Fibroblast of skin of left biceps (primary cell): Measurements from ENCODE around the gene SOCS7.

Experiments used
- DNase-seq, 2 experiments: peaks; one replicate each; pipeline ENCODE4 v3.0.0-alpha.2; 2013; ENCODE audit warnings: low read depth in 2 of 2

The SOCS7 gene

DNA sequence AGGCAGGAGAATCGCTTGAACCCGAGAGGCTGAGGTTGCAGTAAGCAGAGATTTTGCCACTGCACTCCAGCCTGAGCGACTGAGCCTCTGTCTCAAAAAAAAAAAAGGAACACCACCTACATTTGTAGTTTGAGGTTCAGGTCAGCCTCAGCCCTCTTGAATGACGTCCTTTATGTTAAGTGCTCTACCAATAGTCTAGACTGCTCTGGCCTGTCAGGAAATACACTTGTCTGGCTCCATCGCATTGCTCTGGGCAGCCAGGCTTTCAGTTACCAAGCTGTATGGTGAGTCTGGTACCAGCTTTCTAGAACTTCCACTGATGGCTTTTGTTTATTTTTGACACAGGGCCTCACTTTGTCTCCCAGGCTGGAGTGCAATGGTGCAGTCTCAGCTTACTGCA lies 11.4 kb downstream of the SOCS7 start:
- no peak for DNase-seq

DNA sequence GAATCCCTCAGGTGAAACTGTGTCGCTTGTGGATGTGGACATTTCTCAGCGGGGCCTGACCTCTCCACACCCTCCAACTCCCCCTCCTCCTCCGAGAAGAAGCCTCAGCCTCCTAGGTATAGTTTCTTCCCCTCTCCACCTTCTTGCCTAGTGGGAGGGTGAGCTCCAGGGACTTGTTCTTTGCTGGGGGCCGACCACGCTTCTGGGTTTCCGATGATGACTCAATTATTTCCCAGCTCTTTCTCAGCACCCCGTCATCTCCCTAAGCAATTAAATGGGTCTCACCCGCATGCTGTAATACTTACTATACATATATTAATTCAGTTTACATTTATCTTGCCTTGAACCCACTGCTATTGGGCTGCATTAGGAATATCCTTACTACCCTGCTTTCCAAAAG lies 13.1 kb downstream of the SOCS7 start:
- DNase-seq = no peak

DNA sequence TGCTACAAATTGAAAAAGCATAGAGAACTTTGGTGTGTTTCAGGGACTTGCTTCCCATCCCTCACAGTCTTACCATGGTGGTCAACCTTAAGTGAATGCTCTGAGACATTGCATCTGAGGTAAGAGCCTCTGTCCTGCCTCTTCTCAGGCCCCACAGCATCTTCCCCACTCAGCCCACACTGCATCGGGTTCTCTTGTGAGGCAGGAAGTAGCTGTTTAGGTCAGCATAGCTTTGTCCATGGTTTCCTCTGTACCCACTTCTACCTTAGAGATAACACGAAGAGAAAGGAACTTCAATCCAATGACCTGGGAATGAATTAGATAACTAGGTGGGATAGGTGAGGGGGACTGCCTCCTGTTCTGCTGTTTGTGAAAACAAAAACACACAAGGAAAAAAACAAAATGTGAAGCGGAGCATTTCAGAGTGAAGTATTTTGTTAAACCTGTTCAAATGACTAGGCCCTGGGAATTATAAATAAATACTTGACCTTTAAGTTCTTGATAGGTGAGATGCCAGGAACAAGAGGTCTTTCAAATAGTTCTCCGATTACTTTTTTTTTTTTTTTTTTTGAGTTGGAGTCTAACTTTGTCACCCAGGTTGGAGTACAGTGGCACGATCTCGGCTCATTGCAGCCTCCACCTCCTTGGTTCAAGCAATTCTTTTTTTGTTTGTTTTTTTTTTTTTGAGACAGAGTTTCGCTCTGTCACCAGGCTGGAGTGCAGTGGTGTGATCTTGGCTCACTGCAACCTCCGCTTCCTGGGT lies 17.7 kb downstream of the SOCS7 start:
- DNase-seq = no peak

DNA sequence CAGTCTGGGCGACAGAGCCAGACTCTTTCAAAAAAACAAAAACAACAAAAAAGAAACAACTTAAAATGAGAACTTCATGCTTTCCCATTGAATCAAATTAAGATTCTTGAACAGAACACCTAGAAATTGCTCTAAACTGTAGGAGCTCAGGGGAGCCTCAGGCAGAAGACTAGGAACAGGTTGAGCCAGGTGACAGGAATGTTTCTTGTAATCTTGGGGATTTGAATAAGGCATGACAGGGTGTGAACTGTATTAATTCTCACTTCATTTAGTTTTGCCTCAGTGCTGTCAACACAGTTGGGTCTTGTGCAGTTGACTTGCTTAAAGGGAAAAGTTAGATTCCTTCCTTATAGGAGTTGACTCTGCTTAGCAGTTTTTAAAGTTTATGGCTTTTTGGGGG lies 27.8 kb downstream of the SOCS7 start:
- DNase-seq = no peak

DNA sequence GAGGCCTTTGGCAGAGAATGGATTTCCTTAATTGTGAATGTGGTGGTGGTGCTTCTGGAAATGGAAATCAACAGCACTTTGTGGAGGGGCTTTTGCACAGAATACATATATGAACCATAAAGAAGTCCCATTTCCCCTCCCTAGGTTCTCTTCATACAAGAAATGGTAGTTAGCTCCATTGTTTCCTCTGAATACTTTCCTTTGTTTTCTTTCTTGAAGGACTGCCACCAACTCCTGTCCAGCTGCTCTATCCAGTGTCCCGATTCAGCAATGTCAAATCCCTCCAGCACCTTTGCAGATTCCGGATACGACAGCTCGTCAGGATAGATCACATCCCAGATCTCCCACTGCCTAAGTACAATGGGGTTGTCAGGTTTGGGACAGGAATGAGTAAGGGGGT lies 43.4 kb downstream of the SOCS7 start:
- DNase-seq = no peak

DNA sequence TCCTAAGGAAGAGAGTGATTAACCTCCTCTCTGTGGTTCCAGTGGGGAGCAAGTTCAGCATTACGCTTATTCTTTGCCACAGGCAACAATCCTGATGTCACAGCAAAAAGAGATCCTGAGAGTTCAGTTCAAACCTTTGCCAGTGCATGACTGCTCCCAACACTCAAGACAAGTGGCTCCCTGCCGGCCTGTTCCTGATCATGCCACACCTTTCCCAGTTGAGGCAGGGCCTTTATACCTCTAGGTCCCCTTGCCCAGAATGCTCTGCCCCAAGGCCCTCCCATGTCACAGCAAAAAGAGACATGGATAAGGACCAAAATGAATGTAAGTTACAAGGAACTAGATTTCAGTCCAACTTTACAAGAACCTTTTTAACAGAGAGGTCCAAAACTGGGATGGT lies 45.6 kb downstream of the SOCS7 start:
- DNase-seq = no peak

DNA sequence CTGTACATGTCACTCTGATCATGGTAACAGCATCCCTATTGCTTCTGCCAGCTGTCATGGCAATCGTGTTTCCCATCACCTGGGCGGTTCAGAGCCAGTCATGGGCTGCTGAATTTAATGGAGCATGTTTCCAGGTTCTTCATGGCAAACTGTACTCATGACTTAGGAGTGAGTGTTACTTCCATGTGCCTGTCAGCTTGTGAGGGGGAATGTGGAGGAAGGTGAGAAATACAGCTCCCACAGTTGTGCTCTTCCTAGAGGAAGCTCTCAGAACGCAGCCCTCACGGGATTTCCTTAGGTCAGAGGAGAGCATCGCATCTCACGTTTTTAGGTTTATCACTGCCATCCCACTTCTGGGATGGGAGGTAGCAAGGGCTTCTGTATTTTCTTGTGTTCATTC lies 48.6 kb downstream of the SOCS7 start:
- no peak for DNase-seq

DNA sequence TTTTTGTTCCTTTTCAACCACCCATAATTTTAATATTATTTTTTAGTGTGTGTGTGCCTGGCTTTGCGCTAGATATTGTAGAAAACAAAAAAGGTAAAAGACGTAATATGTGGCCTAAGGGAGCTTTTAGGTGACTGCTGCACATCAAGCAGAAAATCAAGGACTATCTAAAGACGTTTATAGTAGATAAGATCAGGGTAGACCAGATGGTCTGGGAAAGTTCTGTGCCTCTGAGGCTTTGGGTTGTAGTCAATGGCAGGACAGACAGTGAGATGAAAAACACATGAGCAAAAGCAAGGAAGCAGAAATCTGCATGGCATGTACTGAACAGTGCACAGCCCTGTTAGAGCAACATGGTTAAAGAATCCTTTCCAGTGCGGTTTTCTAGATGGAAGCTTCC lies 49.8 kb downstream of the SOCS7 start:
- DNase-seq = no peak

DNA sequence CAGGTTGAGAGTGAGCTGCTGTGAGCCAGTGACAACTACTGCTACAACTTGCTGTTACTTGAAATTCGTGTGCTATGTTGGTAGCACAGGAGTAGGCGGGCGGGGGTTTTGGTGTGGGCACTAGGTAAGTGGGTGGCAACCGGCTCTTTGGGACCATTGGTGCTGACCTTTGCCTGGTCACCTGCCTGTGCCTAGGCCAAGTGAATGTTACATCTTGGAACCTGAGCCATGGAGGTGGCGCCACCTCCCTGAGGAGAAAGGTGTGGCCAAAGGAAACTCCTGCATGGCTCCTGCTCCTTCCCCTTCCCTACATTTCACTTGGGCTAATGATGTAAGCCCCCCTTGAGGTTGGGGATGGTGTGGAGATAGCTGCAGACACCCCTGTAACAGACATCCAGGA lies 51.3 kb downstream of the SOCS7 start:
- DNase-seq = no peak

DNA sequence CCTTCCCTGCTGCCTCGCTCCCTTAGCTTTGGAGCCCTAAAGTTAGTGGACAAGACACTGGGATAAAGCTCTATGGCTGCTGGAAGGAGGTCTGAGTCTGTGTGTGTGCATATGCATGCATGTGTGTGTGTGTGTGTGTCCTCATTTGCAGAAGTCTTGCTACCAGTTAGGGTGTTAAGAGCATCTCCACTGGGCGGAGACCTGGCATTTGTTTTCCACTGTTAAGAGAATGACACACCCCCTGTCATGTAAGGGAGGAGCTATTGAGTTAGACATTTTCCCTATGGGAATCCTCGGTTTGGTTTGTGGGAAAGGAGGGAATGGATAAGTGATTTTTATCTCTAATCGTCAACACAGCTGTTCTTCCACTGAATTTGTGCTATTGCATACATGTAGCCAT lies 51.8 kb downstream of the SOCS7 start:
- peak; percentile 23 to 42 for DNase-seq

DNA sequence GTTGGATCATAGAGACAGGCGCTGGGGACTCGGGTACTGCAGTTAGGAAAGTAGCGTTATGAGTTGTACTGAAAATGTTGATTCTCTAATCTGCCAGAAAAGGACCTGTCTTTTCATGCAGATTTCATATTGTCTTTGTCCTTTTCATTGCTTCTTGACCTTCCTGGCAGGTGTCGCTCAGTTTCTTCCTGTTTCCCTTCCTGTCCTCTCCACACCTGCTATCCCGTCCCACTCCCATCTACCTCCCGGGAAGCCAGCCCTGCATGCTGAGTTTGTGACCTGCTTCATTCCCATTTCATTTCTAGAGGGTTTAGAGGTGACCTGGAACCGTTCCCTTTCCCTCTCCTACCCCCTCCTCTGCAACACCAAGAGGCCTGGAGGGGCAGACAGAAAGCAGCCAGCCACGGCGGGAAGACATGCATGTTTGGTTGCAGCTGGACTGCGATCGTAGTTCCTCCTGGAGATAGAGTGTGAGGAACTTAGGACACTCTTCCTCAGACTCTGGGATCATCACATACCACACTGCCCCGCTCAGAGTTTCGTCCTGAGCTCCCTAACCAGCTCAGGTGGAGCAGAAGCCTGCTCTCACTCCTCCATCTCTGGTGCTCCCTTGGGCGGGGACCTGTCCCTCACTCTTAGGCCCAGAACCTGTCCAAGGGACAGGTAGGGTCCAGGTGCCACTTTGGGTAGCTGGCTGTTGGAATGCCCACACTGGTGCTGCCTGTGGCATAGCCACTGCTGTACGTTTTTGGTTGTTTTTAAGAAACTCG lies 52.7 kb downstream of the SOCS7 start:
- no peak for DNase-seq

DNA sequence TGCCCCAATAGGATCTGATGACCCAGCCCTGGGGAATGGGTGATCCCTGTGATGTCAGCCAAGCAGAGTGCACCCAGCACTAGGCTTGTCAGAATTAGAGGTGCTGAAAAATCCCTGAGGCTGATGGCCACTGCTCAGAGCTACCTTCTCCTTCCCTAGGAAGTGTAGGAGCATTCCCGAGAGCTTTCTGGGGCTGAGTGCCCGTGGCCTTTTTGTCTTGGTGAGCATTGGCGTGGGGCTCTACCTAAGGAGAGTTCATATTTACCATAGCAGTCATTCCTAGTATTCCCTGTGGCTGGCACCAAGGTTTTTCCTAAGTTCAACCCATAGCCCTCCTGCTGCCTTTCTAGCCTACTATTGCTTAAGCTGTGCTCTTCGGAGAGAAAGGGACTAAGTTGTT lies 54.0 kb downstream of the SOCS7 start:
- no peak for DNase-seq

DNA sequence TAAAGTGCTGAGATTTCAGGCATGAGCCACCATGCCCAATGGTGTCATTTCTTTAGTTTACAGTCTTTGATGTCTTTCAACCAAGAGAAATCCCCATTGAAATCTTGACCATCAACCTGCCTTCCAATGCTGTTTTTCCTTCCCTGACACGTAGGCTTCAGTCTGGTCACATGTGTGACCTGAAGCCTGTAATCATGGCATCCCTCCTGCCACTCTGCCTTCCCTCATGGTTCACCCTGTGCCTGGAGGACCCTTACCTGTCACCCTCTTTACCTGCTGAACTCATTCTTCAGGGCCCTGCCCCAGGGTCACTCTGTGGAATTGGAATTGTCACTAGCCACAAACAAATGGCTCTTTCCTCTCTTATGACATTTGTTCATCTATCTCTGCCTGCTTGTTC lies 58.6 kb downstream of the SOCS7 start:
- no peak for DNase-seq

DNA sequence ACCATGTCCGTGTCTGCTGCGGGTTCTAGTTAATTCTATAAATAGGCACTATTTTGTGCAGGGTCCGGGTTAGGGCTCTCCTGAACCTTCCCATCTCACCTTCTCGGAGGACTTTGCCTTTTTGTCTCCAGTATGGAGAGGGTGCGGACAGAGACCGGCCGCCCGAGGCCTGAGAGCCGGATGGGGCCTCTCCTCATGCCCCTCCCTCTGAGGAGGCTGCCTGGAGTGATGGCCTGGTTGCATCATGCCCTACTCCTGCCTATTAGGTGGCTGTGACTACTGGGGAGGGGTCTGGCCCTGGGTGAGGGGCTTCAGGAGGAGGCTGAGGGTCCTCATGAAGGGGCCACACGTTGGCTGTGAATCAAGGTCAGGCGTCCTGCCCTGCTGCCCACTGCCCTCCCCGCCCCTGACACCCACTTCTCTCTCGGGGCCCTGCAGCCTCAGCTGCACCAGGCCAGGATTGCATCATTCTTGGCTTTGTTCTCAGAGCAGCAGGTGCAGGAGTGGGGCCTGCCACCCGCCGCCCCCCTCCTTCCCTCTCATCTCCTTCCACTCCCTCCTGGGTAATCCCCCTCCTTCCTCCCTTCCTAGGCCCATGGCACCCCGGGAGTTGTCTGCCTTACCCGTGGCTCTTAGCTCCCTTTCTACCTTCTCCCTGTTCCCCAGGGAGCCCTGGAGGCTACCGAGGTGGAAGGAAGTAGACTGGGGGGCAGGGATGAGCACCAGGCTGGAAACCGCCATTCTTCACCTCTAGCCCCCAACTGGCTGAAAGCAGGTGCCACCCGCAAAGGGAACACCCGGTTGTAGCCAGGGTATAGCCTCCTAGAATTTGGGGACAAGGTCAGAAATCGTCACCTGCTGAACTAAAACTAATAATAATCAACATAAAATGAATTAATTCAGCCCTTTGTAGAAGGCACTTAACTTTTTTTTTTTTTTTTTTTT lies 63.9 kb downstream of the SOCS7 start:
- peak; percentile 44 to 49 for DNase-seq

DNA sequence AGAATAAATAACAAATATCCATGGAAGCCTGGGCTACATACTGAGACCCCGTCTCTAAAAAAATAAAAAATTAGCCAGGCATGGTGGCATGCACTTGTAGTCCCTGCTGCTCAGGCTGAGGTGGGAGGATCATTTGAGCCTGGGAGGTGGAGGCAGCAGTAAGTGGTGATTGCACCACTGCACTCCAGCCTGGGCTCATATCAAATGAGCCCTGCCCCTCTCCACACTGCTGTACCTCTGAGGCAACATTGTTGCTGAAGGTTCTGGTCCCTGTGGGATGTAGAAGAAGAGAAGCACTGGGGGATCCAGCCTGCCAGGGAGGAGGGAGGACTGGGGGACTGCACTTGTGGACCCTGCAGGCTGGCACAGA lies 65.2 kb downstream of the SOCS7 start:
- DNase-seq = no peak

DNA sequence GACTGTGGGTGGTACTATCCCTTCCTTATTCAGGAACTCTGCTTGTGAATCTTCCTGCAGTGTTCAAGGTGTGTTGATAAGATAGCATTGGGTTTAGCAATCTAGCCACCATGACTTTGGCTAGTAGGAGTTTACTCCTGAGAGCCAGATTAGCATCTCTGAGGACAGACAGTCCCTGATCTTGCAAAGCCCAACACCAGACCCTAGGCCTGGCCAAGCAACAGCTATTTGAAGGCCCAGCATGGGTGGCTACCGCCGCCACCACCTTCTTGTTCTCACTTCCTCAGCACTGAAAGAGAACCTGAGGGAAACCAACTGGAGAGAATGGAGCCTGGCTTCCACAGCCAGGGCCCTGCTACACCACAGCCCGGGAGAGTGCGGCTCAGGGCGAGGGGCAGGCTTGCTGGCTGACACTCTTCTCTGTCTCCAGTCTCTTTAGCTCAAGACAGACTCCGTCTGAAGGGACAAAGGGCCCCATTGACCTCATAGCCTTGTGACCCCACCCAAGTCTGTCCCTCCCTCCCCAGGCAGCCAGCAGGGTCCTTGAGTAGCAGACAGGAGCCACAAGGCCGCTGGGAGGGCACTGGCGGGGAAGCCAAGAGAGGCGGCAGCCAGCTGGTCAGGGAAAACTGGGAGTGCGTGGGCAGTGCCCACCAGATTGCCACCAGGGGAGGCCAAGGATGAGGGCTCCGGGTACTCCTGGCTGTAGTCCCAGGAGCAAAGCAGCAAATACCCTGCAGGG lies 65.7 kb downstream of the SOCS7 start:
- DNase-seq = no peak

DNA sequence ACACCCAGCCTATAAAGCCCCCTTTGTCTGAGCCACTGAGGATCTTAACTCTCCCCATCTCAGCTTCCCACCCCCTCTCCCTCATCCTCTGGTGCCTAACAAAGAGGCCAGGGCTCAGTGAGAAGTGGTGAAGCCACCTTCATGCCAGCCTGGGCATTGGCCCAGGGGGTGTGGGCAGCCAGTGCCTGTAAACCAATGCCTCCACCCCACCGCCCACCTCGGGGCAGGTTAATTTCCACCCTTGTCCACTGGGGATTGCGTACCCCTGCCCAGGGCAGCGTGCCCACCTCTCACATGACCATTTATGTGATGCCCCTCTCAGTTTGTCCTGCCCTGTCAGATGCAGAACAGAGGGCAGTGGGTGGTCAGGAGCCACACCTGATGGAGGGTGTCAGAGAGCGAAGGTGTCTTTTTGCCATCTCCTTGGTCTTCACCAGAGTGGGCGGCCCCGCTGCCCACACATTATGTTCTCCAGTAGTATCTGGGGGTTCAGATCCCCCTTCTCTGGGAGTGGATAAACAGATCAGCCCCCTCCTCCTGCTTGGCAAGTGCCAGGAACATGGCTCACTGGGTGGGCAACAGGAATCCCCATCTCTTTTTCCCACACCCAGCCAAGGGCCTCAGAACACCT lies 66.5 kb downstream of the SOCS7 start:
- DNase-seq = no peak

DNA sequence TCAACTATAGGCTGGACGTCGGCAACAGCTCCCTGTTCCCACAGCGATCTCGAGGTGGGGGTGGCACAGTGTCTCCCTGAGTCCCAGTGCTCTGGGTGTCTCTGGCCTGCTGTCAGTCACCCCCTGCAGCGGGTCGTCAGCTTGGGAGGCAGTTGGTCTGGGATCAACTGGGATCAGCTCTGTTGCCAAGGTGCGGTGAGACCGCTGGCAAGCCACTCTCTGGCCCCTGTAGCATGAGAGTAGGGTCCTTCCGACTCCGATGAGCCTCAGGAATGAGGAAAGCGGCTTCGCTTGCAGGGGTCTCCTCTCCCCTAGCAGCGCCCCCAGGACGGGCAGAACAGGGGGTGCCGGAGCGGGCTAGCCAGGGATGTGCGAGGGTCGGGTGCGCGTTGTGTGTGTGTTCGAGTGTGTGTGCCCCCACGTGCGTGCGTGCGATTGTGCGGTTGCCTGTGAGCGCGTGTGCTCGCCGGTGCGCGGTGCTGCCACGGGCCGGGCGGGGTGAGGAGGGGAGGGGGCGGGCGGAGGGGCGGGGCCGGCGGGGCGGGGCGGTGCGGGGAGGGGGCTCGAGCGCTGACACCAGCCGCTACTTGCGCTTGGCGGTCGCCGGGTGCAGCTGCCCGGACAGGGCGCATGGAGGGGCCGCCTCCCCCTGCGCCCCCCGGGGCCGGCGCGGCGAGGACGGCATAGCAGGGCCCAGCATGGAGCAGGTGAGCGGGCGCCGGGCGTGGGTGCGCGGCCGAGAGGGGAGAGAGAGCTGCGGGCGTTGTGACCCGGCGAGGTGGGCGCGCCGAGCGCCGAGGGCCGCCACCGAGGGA lies 67.3 kb downstream of the SOCS7 start:
- no peak for DNase-seq

DNA sequence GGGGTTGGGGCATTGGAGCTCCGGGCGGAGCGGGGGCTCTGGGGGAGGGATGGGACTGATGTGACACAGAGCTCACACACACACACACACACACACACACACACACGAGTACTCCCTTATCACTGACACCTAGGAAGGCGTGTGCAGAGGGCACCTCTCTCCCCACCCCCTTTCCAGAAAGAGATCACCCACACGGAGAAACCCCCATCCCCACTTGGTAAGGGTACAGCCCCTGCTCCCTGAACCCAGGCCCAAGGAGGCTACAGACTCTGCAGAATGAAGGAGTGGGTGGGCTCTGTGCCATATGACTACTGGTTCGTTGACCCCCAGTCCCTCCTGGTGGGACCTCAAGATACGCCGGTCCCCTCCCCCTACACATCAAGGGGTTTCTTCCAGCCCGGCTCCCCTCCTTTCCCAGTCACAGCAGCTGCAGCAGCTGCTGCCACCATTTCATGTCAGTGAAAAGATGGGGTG lies 67.9 kb downstream of the SOCS7 start:
- DNase-seq = no peak

DNA sequence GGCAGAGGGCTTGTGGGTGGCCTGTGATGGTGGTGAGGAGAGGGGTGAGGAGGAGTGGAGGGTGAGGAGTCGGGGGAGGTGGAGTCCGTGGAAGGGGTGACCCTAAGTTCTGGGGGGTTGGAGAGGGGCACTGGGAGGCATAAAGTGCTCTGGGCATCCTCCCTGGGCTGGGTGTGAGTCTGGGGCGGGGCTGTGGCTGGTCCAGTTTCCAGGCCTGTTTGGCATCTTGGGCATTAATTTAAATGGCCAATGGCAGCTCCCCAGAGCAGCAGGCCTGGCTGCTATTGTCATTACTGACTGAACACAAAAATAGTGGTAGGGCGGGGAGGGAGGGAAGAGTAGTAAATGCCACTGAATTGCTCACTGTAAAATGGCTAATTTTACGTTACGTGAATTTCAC lies 68.9 kb downstream of the SOCS7 start:
- DNase-seq = no peak
